Thoracic aorta (tissue), 2 donors: ENCODE measurements around the gene YARS1. TPM values are rescaled to one million over a fixed set of nuclear protein-coding genes. Genes with fewer than 3 reads are reported as not detected.
A peak's percentile ranks its signal among the peaks of the same experiment; 100 is the strongest.

ENCODE experiments used
- ATAC-seq: fragments of 150-250 bp; one replicate; pipeline ENCODE4 v1.8.0; 2017; ENCODE audit warnings: low read depth; ENCODE audit not compliant: insufficient number of reproducible peaks, low FRiP score
- DNase-seq: peaks from one replicate; pipeline ENCODE4 v3.0.0-alpha.2; 2020; ENCODE audit warnings: low spot score
- H3K27ac ChIP-seq, 2 donors: fragments of 200-600 bp; sonication (generic); 1 replicate in 1 of 2; 2 replicates in 1 of 2; pipeline ENCODE4 v1.5.1; 2016; ENCODE audit warnings: mild to moderate bottlenecking in 2 of 2, moderate library complexity in 2 of 2
- H3K27me3 ChIP-seq: fragments of 200-600 bp; sonication (generic); replicated peaks from 2 replicates; pipeline ENCODE4 v1.6.0; 2016; ENCODE audit warnings: mild to moderate bottlenecking; ENCODE audit not compliant: insufficient read depth
- H3K36me3 ChIP-seq: fragments of 200-600 bp; sonication (generic); one replicate; pipeline ENCODE4 v1.5.1; 2016
- H3K4me1 ChIP-seq, 2 donors: fragments of 200-600 bp; sonication (generic); 1 replicate in 1 of 2; 2 replicates in 1 of 2; pipeline versions ENCODE4 v1.5.1 to v1.6.0; 2016; ENCODE audit warnings: low read depth in 2 of 2, mild to moderate bottlenecking in 1 of 2; ENCODE audit not compliant: control insufficient read depth in 1 of 2
- H3K4me3 ChIP-seq: fragments of 200-600 bp; sonication (generic); 2 replicates; pipeline ENCODE4 v1.5.1; 2016; ENCODE audit warnings: mild to moderate bottlenecking
- H3K9me3 ChIP-seq: fragments of 200-600 bp; sonication (generic); 2 replicates; pipeline ENCODE4 v1.5.1; 2016
- total RNA-seq, 2 donors: library from RNA; depleted of rRNA; stranded (reverse); fragments of >200 nt; gene quantifications; one replicate each; pipeline versions ENCODE4 v1.1.0 to v1.2.3, GENCODE V29; 2016
- TF ChIP-seq, protein P1 (sequence below): fragments of 200-600 bp; sonication (generic); IDR thresholded peaks from one replicate; pipeline ENCODE4 v1.5.1; 2019; ENCODE audit warnings: antibody characterized with exemption

YARS1 gene
- total RNA-seq, 2 donors from 2014 or later = 62.5 to 74.9 TPM

GRCh38 chr1:32757213-32757895 is 59.8 kb downstream of the YARS1 start:
- DNase-seq (no peak), ATAC-seq (no peak)
- Histone ChIP-seq H3K4me1 (peaks cover 23 to 36% of the 10 kb centered on the region in 2 donors), H3K27ac (no peak overlapping the region), H3K9me3 (no peaks in the 10 kb centered on the region), H3K4me3 (no peak overlapping the region), H3K36me3 (no peaks in the 10 kb centered on the region), H3K27me3 (no peaks in the 10 kb centered on the region)
- TF ChIP-seq, protein P1, sequence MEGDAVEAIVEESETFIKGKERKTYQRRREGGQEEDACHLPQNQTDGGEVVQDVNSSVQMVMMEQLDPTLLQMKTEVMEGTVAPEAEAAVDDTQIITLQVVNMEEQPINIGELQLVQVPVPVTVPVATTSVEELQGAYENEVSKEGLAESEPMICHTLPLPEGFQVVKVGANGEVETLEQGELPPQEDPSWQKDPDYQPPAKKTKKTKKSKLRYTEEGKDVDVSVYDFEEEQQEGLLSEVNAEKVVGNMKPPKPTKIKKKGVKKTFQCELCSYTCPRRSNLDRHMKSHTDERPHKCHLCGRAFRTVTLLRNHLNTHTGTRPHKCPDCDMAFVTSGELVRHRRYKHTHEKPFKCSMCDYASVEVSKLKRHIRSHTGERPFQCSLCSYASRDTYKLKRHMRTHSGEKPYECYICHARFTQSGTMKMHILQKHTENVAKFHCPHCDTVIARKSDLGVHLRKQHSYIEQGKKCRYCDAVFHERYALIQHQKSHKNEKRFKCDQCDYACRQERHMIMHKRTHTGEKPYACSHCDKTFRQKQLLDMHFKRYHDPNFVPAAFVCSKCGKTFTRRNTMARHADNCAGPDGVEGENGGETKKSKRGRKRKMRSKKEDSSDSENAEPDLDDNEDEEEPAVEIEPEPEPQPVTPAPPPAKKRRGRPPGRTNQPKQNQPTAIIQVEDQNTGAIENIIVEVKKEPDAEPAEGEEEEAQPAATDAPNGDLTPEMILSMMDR = no peak

DNA sequence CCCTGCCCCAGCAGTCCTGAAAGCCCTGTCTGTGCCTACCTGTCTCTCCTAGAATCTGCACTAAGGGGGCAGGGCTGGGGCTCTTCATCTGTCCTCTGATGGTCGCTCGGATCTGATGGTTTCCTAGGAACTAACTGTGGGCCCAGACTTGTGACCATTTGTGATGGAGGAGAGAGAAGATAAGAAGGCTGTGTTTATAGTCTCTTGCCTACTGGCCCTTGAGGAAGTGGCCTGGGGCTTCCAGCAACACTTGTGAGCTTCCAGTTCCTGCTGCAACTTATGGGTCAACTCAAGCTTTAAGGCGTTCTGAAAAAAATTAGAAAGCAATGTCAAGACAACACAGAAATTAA is 61.4 kb downstream of the YARS1 start:
- no peaks in the 10 kb centered on the region for H3K36me3 ChIP-seq
- no peaks in the 10 kb centered on the region for H3K9me3 ChIP-seq
- H3K27ac ChIP-seq = peak overlapping the region; percentile 54 to 55
- no peak overlapping the region for H3K4me3 ChIP-seq
- TF ChIP-seq, protein P1 = no peak
- DNase-seq (no peak), ATAC-seq (no peak)
- H3K4me1 ChIP-seq = peaks cover 13 to 22% of the 10 kb centered on the region in 2 donors
- no peaks in the 10 kb centered on the region for H3K27me3 ChIP-seq

DNA sequence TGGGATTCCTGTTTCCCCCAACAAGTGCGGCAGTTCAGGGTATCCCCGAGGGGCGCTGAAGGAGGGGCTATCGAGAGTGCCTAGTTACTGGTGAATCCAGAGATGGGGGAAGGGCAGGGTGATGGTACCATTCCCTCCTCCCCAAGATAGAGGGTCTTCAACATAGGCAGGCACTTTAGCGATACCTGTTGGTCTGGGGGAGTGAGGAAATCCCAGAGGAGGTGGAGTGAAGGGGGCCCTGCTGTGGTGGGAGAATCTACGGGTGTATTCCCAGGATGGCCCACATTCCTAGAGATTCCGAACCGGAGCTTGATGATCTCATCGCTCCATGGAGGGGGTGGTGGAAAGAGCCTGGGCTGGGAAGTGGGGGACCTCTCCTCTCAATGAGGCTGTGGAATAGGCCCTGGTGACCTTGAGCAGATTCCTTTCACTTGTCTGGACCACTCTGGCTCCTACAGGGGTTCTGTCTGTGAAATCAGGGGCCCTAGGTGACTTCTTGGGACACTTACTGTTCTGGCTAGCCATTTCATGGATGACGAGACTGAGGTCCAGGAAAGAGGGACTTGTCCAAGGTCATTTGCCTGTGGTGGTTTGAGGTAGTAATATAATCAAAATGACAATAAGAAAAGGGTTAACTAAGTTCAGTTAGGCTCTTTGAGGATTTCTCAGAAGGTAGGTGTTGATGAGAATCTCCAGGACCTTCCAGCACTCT is 61.9 kb downstream of the YARS1 start:
- Histone ChIP-seq H3K9me3 (no peaks in the 10 kb centered on the region), H3K4me1 (peaks cover 13 to 19% of the 10 kb centered on the region in 2 donors), H3K27ac (peak overlapping the region; percentile 54 to 55), H3K4me3 (peak overlapping the region; percentile 77), H3K27me3 (no peaks in the 10 kb centered on the region), H3K36me3 (no peaks in the 10 kb centered on the region)
- TF ChIP-seq, protein P1 = no peak
- no peak for ATAC-seq
- no peak for DNase-seq

DNA sequence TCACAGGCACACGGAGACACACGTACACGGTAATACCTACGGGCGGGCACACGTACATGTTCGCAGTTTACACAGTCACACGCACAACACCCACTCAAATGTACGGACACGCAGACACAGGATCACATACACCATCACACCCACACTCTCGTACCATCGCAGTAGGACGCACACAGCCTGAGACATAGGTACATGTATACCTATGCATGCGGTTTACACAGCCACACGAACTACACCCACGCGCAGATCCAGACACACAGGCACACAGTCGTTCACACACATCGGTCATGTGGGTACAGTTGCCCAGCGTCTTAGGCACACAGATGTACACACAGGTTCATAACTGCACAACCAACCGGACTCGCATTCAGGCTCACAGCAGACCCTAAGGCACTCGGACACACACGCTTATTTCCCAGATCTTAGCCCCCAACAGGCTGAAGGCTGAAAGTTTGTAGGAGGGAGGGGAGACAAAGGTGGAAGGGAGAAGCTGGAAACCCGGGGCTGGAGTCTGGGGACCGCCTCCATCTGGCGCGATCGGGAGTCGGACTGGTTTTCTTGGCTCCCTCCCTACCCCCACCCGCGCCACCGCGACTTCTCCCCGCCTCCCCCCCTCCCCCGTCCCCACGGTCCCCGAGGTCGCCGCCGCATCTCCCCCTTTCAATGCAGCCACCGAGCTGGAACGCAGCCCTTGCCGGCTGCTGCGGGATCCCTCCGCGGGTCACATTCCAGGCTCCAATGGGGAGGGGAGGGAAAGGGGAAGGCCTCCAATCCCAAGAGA is 62.7 kb downstream of the YARS1 start:
- TF ChIP-seq, protein P1 = no peak
- DNase-seq = no peak
- H3K4me3 ChIP-seq = peak overlapping the region; percentile 77
- no peak for ATAC-seq
- H3K27me3 ChIP-seq = no peaks in the 10 kb centered on the region
- H3K27ac ChIP-seq = peak overlapping the region; percentile 54 to 55
- H3K4me1 ChIP-seq = peaks cover 13 to 19% of the 10 kb centered on the region in 2 donors
- H3K9me3 ChIP-seq = no peaks in the 10 kb centered on the region
- H3K36me3 ChIP-seq = no peaks in the 10 kb centered on the region
